Measurements from ENCODE around the gene PPFIBP2.

PPFIBP2 gene

GRCh38 chr11:7552666-7553065 is 38.9 kb downstream of the PPFIBP2 start:
- DNase-seq (ENCODE audit: low read depth): no peak

- DNase-seq (ENCODE audit: low read depth): no peak
Observed at GRCh38 chr11:7555052-7555699, 41.4 kb downstream of the PPFIBP2 start.

- no peak for DNase-seq (ENCODE audit: low read depth)
Observed at GRCh38 chr11:7558046-7558445, 44.2 kb downstream of the PPFIBP2 start.

- DNase-seq (ENCODE audit: low read depth): no peak
Observed at GRCh38 chr11:7559398-7560283, 45.8 kb downstream of the PPFIBP2 start.

GRCh38 chr11:7561562-7561961 is 47.8 kb downstream of the PPFIBP2 start:
- DNase-seq (ENCODE audit: low read depth): no peak

- DNase-seq (ENCODE audit: low read depth): no peak
Observed at GRCh38 chr11:7563281-7563680, 49.5 kb downstream of the PPFIBP2 start.

GRCh38 chr11:7564803-7565202 is 51.0 kb downstream of the PPFIBP2 start:
- no peak for DNase-seq (ENCODE audit: low read depth)

GRCh38 chr11:7567311-7567710 is 53.5 kb downstream of the PPFIBP2 start:
- no peak for DNase-seq (ENCODE audit: low read depth)

GRCh38 chr11:7569044-7569443 is 55.2 kb downstream of the PPFIBP2 start:
- no peak for DNase-seq (ENCODE audit: low read depth)

- no peak for DNase-seq (ENCODE audit: low read depth)
Observed at GRCh38 chr11:7570241-7570640, 56.4 kb downstream of the PPFIBP2 start.

GRCh38 chr11:7570938-7571521 is 57.2 kb downstream of the PPFIBP2 start:
- no peak for DNase-seq (ENCODE audit: low read depth)

- DNase-seq (ENCODE audit: low read depth): no peak
Observed at GRCh38 chr11:7571640-7572000, 57.8 kb downstream of the PPFIBP2 start.

- no peak for DNase-seq (ENCODE audit: low read depth)
Observed at GRCh38 chr11:7572001-7572712, 58.4 kb downstream of the PPFIBP2 start.

GRCh38 chr11:7573193-7573557 is 59.4 kb downstream of the PPFIBP2 start:
- DNase-seq (ENCODE audit: low read depth): no peak

- no peak for DNase-seq (ENCODE audit: low read depth)
Observed at GRCh38 chr11:7573558-7574296, 59.9 kb downstream of the PPFIBP2 start.

GRCh38 chr11:7574491-7575130 is 60.8 kb downstream of the PPFIBP2 start:
- DNase-seq (ENCODE audit: low read depth): no peak

- DNase-seq (ENCODE audit: low read depth): no peak
Observed at GRCh38 chr11:7575841-7576725, 62.3 kb downstream of the PPFIBP2 start.

- no peak for DNase-seq (ENCODE audit: low read depth)
Observed at GRCh38 chr11:7576726-7577290, 63.0 kb downstream of the PPFIBP2 start.

GRCh38 chr11:7577291-7578190 is 63.7 kb downstream of the PPFIBP2 start:
- no peak for DNase-seq (ENCODE audit: low read depth)
